Neuronal stem cell (in vitro differentiated cells): ENCODE measurements around the gene KRT15.

Source experiments
- DNase-seq: peaks from one replicate; pipeline ENCODE4 v3.0.0-alpha.2; 2013; ENCODE audit warnings: low spot score
- H2AFZ ChIP-seq: one replicate; pipeline ENCODE4 v1.6.1; 2013; ENCODE audit warnings: mild to moderate bottlenecking, low read length, inconsistent platforms
- H2AK5ac ChIP-seq: 2 replicates; pipeline ENCODE4 v1.6.1; 2013; ENCODE audit warnings: low read depth, mild to moderate bottlenecking, inconsistent platforms, low read length, moderate library complexity, mixed read lengths
- H2BK120ac ChIP-seq: 2 replicates; pipeline ENCODE4 v1.6.1; 2013; ENCODE audit warnings: low read depth, mild to moderate bottlenecking, inconsistent platforms, low read length, moderate library complexity, mixed read lengths
- H2BK12ac ChIP-seq: one replicate; pipeline ENCODE4 v1.6.1; 2013; ENCODE audit warnings: low read length, inconsistent platforms
- H2BK15ac ChIP-seq: 2 replicates; pipeline ENCODE4 v1.6.1; 2013; ENCODE audit warnings: mild to moderate bottlenecking, low read length, inconsistent platforms, mixed read lengths
- H2BK5ac ChIP-seq: one replicate; pipeline ENCODE4 v1.6.1; 2013; ENCODE audit warnings: inconsistent platforms, mild to moderate bottlenecking, low read length, moderate library complexity
- H3K14ac ChIP-seq: one replicate; pipeline ENCODE4 v1.6.1; 2013; ENCODE audit warnings: low read length, inconsistent platforms
- H3K18ac ChIP-seq: 2 replicates; pipeline ENCODE4 v1.6.1; 2013; ENCODE audit warnings: low read length, inconsistent platforms
- H3K23ac ChIP-seq: 2 replicates; pipeline ENCODE4 v1.6.1; 2013; ENCODE audit warnings: low read depth, mild to moderate bottlenecking, mixed read lengths, low read length, inconsistent platforms; ENCODE audit not compliant: poor library complexity
- H3K27ac ChIP-seq: replicated peaks from 3 replicates; pipeline ENCODE4 v1.5.1; 2013; ENCODE audit warnings: low read length, inconsistent platforms
- H3K27me3 ChIP-seq, 3 experiments: 2 replicates each; pipeline ENCODE4 v1.6.1; 2013; ENCODE audit warnings: low read length in 3 of 3, mild to moderate bottlenecking in 2 of 3, inconsistent platforms in 1 of 3, low read depth in 1 of 3, mixed read lengths in 1 of 3, moderate library complexity in 1 of 3; ENCODE audit not compliant: control insufficient read depth in 3 of 3, insufficient read depth in 3 of 3
- H3K36me3 ChIP-seq, 2 donors: replicated peaks in 1 of 2; 2 replicates each; pipeline ENCODE4 v1.6.1; 2013; ENCODE audit warnings: low read length in 2 of 2; ENCODE audit not compliant: control insufficient read depth in 2 of 2, insufficient read depth in 2 of 2
- H3K4ac ChIP-seq: 2 replicates; pipeline ENCODE4 v1.6.1; 2013; ENCODE audit warnings: inconsistent platforms, mild to moderate bottlenecking, low read length, moderate library complexity
- H3K4me1 ChIP-seq, 2 donors: 1 replicate in 1 of 2; 2 replicates in 1 of 2; pipeline ENCODE4 v1.6.1; 2013; ENCODE audit warnings: low read length in 2 of 2, low read depth in 1 of 2; ENCODE audit not compliant: control insufficient read depth in 2 of 2, insufficient read depth in 1 of 2
- H3K4me2 ChIP-seq: one replicate; pipeline ENCODE4 v1.6.1; 2013; ENCODE audit warnings: mild to moderate bottlenecking, low read length, inconsistent platforms; ENCODE audit not compliant: insufficient read depth, poor library complexity, severe bottlenecking
- H3K4me3 ChIP-seq, 2 donors: 2 replicates each; pipeline ENCODE4 v1.5.1; 2013; ENCODE audit warnings: low read length in 2 of 2, mild to moderate bottlenecking in 2 of 2, inconsistent platforms in 1 of 2, moderate library complexity in 1 of 2
- H3K79me1 ChIP-seq: one replicate; pipeline ENCODE4 v1.6.1; 2013; ENCODE audit warnings: low read depth, mild to moderate bottlenecking, inconsistent platforms, low read length, moderate library complexity
- H3K9ac ChIP-seq: one replicate; pipeline ENCODE4 v1.6.1; 2013; ENCODE audit warnings: mild to moderate bottlenecking, low read depth, low read length, inconsistent platforms; ENCODE audit not compliant: poor library complexity
- H3K9me3 ChIP-seq, 2 donors: replicated peaks in 1 of 2; 2 replicates each; pipeline versions ENCODE3 to v1.6.1; 2013; ENCODE audit warnings: low read length in 2 of 2, mild to moderate bottlenecking in 2 of 2, inconsistent platforms in 1 of 2, low read depth in 1 of 2, mixed read lengths in 1 of 2, moderate library complexity in 1 of 2; ENCODE audit not compliant: control insufficient read depth in 2 of 2, insufficient read depth in 1 of 2
- H4K8ac ChIP-seq: one replicate; pipeline ENCODE4 v1.6.1; 2013; ENCODE audit warnings: low read depth, mild to moderate bottlenecking, inconsistent platforms, low read length, moderate library complexity
- H4K91ac ChIP-seq: one replicate; pipeline ENCODE4 v1.6.1; 2013; ENCODE audit warnings: low read length, low read depth, mild to moderate bottlenecking, inconsistent platforms; ENCODE audit not compliant: poor library complexity
- WGBS, 2 donors: extraction: QIAGEN DNeasy Blood & Tissue Kit; methylation state at CpG; one replicate each; pipeline ENCODE4 v1.1.7; 2013; ENCODE audit warnings: missing lambda C conversion rate in 2 of 2, mixed read lengths in 1 of 2; ENCODE audit not compliant: insufficient read length in 2 of 2, insufficient replicate concordance in 1 of 2; ENCODE audit errors: extremely low coverage in 2 of 2; 5-methylcytosine and 5-hydroxymethylcytosine counted together

Gene KRT15

GRCh38 chr17:41547378-41547841, 28.7 kb upstream of the KRT15 start:
- Histone ChIP-seq H3K9ac (no peak overlapping the region), H3K9me3 (no peaks in the 10 kb centered on the region), H2AFZ (no peak overlapping the region), H2BK120ac (peak overlapping the region; percentile 2), H3K27me3 (peaks cover 0 to 3% (median 0%) of the 10 kb centered on the region in 3 experiments), H3K36me3 (no peaks in the 10 kb centered on the region), H2BK12ac (peak overlapping the region; percentile 5), H2AK5ac (peak overlapping the region; percentile 92), H3K23ac (peak overlapping the region; percentile 1), H2BK5ac (no peak overlapping the region), H4K8ac (no peak overlapping the region), H2BK15ac (peak overlapping the region; percentile 69), H3K27ac (peak overlapping the region; percentile 18), H3K14ac (no peak overlapping the region), H3K4me2 (no peak overlapping the region), H3K4me3 (no peak overlapping the region), H3K4me1 (peaks cover 2 to 19% of the 10 kb centered on the region in 2 donors), H4K91ac (no peak overlapping the region), H3K79me1 (no peaks in the 10 kb centered on the region), H3K4ac (no peak overlapping the region), H3K18ac (peak overlapping the region; percentile 32)
- no CpG with 5 or more reads among the region's 9 CpGs for WGBS, 2 donors
- no peak for DNase-seq

- Histone ChIP-seq H2BK12ac (no peak overlapping the region), H3K9me3 (peaks cover 0 to 1% of the 10 kb centered on the region in 2 donors), H3K4ac (no peak overlapping the region), H3K4me3 (no peak overlapping the region), H2AK5ac (peak overlapping the region; percentile 92), H3K4me2 (no peak overlapping the region), H3K23ac (no peak overlapping the region), H3K4me1 (peaks cover 2 to 19% of the 10 kb centered on the region in 2 donors), H3K14ac (no peak overlapping the region), H3K36me3 (no peaks in the 10 kb centered on the region), H2AFZ (no peak overlapping the region), H2BK120ac (no peak overlapping the region), H3K79me1 (no peaks in the 10 kb centered on the region), H2BK15ac (no peak overlapping the region), H2BK5ac (no peak overlapping the region), H4K8ac (no peak overlapping the region), H4K91ac (no peak overlapping the region), H3K18ac (no peak overlapping the region), H3K9ac (no peak overlapping the region), H3K27me3 (peaks cover 0 to 3% (median 0%) of the 10 kb centered on the region in 3 experiments), H3K27ac (no peak overlapping the region)
- no CpG with 5 or more reads among the region's 3 CpGs for WGBS, 2 donors
- DNase-seq, result no peak
Measured at GRCh38 chr17:41546819-41547218, 28.1 kb upstream of the KRT15 start.

- Histone ChIP-seq H4K91ac (peak overlapping the region; percentile 31), H3K23ac (peak overlapping the region; percentile 16), H3K14ac (peak overlapping the region; percentile 48), H2AK5ac (peak overlapping the region; percentile 28), H3K4me2 (no peak overlapping the region), H3K79me1 (no peaks in the 10 kb centered on the region), H2AFZ (no peak overlapping the region), H3K9me3 (peaks cover 0 to 2% of the 10 kb centered on the region in 2 donors), H4K8ac (no peak overlapping the region), H3K4ac (no peak overlapping the region), H2BK15ac (peak overlapping the region; percentile 80), H3K36me3 (no peaks in the 10 kb centered on the region), H2BK12ac (no peak overlapping the region), H3K9ac (peak overlapping the region; percentile 9), H3K27me3 (peaks cover 0 to 3% (median 0%) of the 10 kb centered on the region in 3 experiments), H3K18ac (peak overlapping the region; percentile 57), H3K4me1 (peaks cover 2 to 19% of the 10 kb centered on the region in 2 donors), H3K27ac (no peak overlapping the region), H2BK120ac (peak overlapping the region; percentile 13), H3K4me3 (no peak overlapping the region), H2BK5ac (no peak overlapping the region)
- no CpG with 5 or more reads among the region's 13 CpGs for WGBS, 2 donors
- DNase-seq, result no peak
Measured at GRCh38 chr17:41545829-41546410, 27.2 kb upstream of the KRT15 start.

GRCh38 chr17:41544935-41545334, 26.2 kb upstream of the KRT15 start:
- Histone ChIP-seq H3K23ac (no peak overlapping the region), H3K9me3 (peaks cover 0 to 2% of the 10 kb centered on the region in 2 donors), H2BK15ac (no peak overlapping the region), H2AFZ (no peak overlapping the region), H4K91ac (no peak overlapping the region), H3K4ac (no peak overlapping the region), H3K18ac (peak overlapping the region; percentile 1), H3K4me1 (peaks cover 2 to 19% of the 10 kb centered on the region in 2 donors), H3K27me3 (peaks cover 0 to 8% (median 0%) of the 10 kb centered on the region in 3 experiments), H3K79me1 (no peaks in the 10 kb centered on the region), H3K4me2 (no peak overlapping the region), H2BK120ac (no peak overlapping the region), H2AK5ac (no peak overlapping the region), H3K9ac (no peak overlapping the region), H3K4me3 (no peak overlapping the region), H3K36me3 (no peaks in the 10 kb centered on the region), H4K8ac (no peak overlapping the region), H3K27ac (peak overlapping the region; percentile 58), H2BK12ac (no peak overlapping the region), H2BK5ac (no peak overlapping the region), H3K14ac (no peak overlapping the region)
- WGBS, 2 donors, result no CpG with 5 or more reads among the region's 5 CpGs
- no peak for DNase-seq
